Neural cell (in vitro differentiated cells): Measurements from ENCODE around the gene ATAD2B.

Experiments
- EP300 ChIP-seq: fragments of 450-650 bp; conservative IDR thresholded peaks from 2 replicates; pipeline ENCODE4 v1.6.1; 2014; ENCODE audit warnings: antibody characterized with exemption, mild to moderate bottlenecking, moderate library complexity; ENCODE audit not compliant: poor library complexity, severe bottlenecking
- EZH2 ChIP-seq: fragments of 200-600, 300-800 bp; shearing (Covaris generic), sonication (generic); IDR thresholded peaks from 2 replicates; pipeline ENCODE4 v1.6.1; 2014; ENCODE audit warnings: antibody characterized with exemption, low read length, borderline replicate concordance, mild to moderate bottlenecking; ENCODE audit not compliant: insufficient read depth, poor library complexity, severe bottlenecking
- MXI1 ChIP-seq: fragments of 450-650 bp; conservative IDR thresholded peaks from 2 replicates; pipeline ENCODE4 v1.6.1; 2014; ENCODE audit warnings: antibody characterized with exemption, mild to moderate bottlenecking; ENCODE audit not compliant: poor library complexity, severe bottlenecking
- POLR2AphosphoS5 ChIP-seq: IDR thresholded peaks from 2 replicates; pipeline ENCODE4 v1.6.1; 2012
- RAD21 ChIP-seq: fragments of 450-650 bp; conservative IDR thresholded peaks from 2 replicates; pipeline ENCODE4 v1.6.1; 2014; ENCODE audit warnings: antibody characterized with exemption, mild to moderate bottlenecking, moderate library complexity
- SMC3 ChIP-seq: fragments of 450-650 bp; conservative IDR thresholded peaks from 2 replicates; pipeline ENCODE4 v1.6.1; 2014; ENCODE audit warnings: antibody characterized with exemption, mild to moderate bottlenecking, moderate library complexity; ENCODE audit not compliant: poor library complexity
- TAF1 ChIP-seq: IDR thresholded peaks from 2 replicates; pipeline ENCODE4 v1.6.1; 2012; ENCODE audit warnings: low read depth
- TF ChIP-seq, protein P1 (sequence below): fragments of 450-650 bp; IDR thresholded peaks from 2 replicates; pipeline ENCODE4 v1.5.1; 2014; ENCODE audit warnings: antibody characterized with exemption, mild to moderate bottlenecking, moderate library complexity; ENCODE audit not compliant: poor library complexity, severe bottlenecking
- TF ChIP-seq, protein P2 (sequence below): IDR thresholded peaks from 2 replicates; pipeline ENCODE4 v1.6.1; 2012; ENCODE audit warnings: borderline replicate concordance

DNA sequence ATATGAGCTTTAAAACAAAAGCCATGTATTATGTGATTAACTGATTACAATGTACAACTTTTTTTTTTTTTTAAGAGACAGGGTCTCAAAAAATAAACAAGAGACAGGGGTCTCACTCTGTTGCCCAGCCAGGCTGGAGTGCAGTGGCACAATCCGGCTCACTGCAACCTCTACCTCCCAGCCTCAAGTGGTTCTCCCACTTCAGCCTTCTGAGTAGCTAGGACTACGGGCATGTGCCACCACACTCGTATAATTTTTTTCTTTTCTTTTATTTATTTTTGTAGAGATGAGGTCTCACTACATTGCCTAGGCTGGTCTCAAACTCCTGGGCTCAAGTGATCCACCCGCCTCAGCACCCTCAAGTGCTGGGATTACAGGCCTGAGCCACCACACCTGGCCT, 103.1 kb downstream of the ATAD2B start:
- TF ChIP-seq POLR2AphosphoS5: no peak
- TF ChIP-seq, protein P1, sequence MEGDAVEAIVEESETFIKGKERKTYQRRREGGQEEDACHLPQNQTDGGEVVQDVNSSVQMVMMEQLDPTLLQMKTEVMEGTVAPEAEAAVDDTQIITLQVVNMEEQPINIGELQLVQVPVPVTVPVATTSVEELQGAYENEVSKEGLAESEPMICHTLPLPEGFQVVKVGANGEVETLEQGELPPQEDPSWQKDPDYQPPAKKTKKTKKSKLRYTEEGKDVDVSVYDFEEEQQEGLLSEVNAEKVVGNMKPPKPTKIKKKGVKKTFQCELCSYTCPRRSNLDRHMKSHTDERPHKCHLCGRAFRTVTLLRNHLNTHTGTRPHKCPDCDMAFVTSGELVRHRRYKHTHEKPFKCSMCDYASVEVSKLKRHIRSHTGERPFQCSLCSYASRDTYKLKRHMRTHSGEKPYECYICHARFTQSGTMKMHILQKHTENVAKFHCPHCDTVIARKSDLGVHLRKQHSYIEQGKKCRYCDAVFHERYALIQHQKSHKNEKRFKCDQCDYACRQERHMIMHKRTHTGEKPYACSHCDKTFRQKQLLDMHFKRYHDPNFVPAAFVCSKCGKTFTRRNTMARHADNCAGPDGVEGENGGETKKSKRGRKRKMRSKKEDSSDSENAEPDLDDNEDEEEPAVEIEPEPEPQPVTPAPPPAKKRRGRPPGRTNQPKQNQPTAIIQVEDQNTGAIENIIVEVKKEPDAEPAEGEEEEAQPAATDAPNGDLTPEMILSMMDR: no peak
- TF ChIP-seq MXI1: no peak
- TF ChIP-seq EZH2: no peak
- TF ChIP-seq, protein P2, sequence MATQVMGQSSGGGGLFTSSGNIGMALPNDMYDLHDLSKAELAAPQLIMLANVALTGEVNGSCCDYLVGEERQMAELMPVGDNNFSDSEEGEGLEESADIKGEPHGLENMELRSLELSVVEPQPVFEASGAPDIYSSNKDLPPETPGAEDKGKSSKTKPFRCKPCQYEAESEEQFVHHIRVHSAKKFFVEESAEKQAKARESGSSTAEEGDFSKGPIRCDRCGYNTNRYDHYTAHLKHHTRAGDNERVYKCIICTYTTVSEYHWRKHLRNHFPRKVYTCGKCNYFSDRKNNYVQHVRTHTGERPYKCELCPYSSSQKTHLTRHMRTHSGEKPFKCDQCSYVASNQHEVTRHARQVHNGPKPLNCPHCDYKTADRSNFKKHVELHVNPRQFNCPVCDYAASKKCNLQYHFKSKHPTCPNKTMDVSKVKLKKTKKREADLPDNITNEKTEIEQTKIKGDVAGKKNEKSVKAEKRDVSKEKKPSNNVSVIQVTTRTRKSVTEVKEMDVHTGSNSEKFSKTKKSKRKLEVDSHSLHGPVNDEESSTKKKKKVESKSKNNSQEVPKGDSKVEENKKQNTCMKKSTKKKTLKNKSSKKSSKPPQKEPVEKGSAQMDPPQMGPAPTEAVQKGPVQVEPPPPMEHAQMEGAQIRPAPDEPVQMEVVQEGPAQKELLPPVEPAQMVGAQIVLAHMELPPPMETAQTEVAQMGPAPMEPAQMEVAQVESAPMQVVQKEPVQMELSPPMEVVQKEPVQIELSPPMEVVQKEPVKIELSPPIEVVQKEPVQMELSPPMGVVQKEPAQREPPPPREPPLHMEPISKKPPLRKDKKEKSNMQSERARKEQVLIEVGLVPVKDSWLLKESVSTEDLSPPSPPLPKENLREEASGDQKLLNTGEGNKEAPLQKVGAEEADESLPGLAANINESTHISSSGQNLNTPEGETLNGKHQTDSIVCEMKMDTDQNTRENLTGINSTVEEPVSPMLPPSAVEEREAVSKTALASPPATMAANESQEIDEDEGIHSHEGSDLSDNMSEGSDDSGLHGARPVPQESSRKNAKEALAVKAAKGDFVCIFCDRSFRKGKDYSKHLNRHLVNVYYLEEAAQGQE: no peak
- no peak for TF ChIP-seq TAF1
- no peak for TF ChIP-seq SMC3
- no peak for TF ChIP-seq RAD21
- no peak for TF ChIP-seq EP300
